ENCODE data around the gene ZNF234.

The ZNF234 gene

DNA sequence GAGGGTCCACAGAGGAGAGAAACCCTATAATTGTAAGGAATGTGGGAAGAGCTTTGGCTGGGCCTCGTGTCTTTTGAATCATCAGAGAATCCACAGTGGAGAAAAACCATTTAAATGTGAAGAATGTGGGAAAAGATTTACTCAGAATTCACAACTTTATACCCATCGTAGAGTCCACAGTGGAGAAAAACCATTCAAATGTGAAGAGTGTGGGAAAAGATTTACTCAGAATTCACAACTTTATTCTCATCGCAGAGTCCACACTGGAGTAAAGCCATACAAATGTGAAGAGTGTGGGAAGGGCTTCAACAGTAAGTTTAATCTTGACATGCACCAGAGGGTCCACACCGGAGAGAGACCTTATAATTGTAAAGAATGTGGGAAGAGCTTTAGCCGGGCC is 9.4 kb upstream of the ZNF234 start:
- Histone ChIP-seq H3K9ac (ENCODE audit: low read depth, low read length, poor library complexity, severe bottlenecking) (no peak overlapping the region), H3K4me1 (ENCODE audit: insufficient read depth, low read length, poor library complexity, severe bottlenecking) (no peaks in the 10 kb centered on the region), H3K27me3 (ENCODE audit: insufficient read depth, low read length, poor library complexity, severe bottlenecking) (no peaks in the 10 kb centered on the region), H3K36me3 (ENCODE audit: insufficient read depth, low read length) (peaks cover 23% of the 10 kb centered on the region; the same call in 1 of the 2 replicates), H4K20me1 (ENCODE audit: insufficient read depth, low read length, poor library complexity, severe bottlenecking) (no peaks in the 10 kb centered on the region), H3K4me3 (ENCODE audit: low read length, poor library complexity, severe bottlenecking) (no peak overlapping the region), H3K9me3 (ENCODE audit: insufficient read depth, low read depth, low read length) (no peaks in the 10 kb centered on the region), H2AFZ (ENCODE audit: low read length) (no peak overlapping the region), H3F3A (ENCODE audit: low read depth) (no peaks in the 10 kb centered on the region), H3K9me2 (replicated peaks; ENCODE audit: low read depth, low read length) (no peaks in the 10 kb centered on the region), H3K4me2 (ENCODE audit: low read depth, low read length, poor library complexity, severe bottlenecking) (no peak overlapping the region), H3K79me2 (ENCODE audit: insufficient read depth, low read length) (no peaks in the 10 kb centered on the region)
- TF ChIP-seq, protein P1, sequence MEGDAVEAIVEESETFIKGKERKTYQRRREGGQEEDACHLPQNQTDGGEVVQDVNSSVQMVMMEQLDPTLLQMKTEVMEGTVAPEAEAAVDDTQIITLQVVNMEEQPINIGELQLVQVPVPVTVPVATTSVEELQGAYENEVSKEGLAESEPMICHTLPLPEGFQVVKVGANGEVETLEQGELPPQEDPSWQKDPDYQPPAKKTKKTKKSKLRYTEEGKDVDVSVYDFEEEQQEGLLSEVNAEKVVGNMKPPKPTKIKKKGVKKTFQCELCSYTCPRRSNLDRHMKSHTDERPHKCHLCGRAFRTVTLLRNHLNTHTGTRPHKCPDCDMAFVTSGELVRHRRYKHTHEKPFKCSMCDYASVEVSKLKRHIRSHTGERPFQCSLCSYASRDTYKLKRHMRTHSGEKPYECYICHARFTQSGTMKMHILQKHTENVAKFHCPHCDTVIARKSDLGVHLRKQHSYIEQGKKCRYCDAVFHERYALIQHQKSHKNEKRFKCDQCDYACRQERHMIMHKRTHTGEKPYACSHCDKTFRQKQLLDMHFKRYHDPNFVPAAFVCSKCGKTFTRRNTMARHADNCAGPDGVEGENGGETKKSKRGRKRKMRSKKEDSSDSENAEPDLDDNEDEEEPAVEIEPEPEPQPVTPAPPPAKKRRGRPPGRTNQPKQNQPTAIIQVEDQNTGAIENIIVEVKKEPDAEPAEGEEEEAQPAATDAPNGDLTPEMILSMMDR (conservative IDR thresholded peaks at IDR 0.05; ENCODE audit: low read length) = no peak
- TF ChIP-seq EZH2phosphoT487 (IDR thresholded peaks at IDR 0.05; ENCODE audit: borderline replicate concordance) = no peak

DNA sequence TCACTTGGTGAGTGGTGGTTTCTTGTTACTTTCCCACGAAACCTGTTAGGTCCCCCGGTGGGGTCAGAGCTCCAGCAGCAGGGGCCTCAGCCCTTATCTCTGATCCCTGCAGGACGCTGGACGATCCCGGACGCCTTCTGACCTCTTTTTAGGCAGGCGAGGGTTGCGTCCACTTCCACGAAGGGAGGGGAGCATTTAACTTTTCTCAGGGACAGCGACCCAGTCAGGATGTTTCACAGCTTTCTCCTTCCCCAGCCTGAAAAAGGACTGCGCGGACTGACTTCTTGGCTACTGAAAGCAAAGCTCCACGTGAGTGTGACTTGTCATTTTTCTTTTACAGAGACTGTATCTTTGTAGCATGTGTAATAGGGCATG is 692 bp downstream of the ZNF234 start:
- no peak for TF ChIP-seq EZH2phosphoT487 (IDR thresholded peaks at IDR 0.05; ENCODE audit: borderline replicate concordance)
- TF ChIP-seq, protein P1 (conservative IDR thresholded peaks at IDR 0.05; ENCODE audit: low read length) = no peak
- Histone ChIP-seq H3K9ac (ENCODE audit: low read depth, low read length, poor library complexity, severe bottlenecking) (peak overlapping the region; percentile 71), H3K9me3 (ENCODE audit: insufficient read depth, low read depth, low read length) (no peaks in the 10 kb centered on the region), H3K27me3 (ENCODE audit: insufficient read depth, low read length, poor library complexity, severe bottlenecking) (no peaks in the 10 kb centered on the region), H3K4me1 (ENCODE audit: insufficient read depth, low read length, poor library complexity, severe bottlenecking) (peaks cover 16% of the 10 kb centered on the region), H3K4me3 (ENCODE audit: low read length, poor library complexity, severe bottlenecking) (peak overlapping the region; percentile 90), H2AFZ (ENCODE audit: low read length) (peak overlapping the region; percentile 98), H3F3A (ENCODE audit: low read depth) (no peaks in the 10 kb centered on the region), H3K79me2 (ENCODE audit: insufficient read depth, low read length) (peaks cover 12% of the 10 kb centered on the region), H4K20me1 (ENCODE audit: insufficient read depth, low read length, poor library complexity, severe bottlenecking) (no peaks in the 10 kb centered on the region), H3K9me2 (replicated peaks; ENCODE audit: low read depth, low read length) (no peaks in the 10 kb centered on the region), H3K36me3 (ENCODE audit: insufficient read depth, low read length) (no peaks in the 10 kb centered on the region), H3K4me2 (ENCODE audit: low read depth, low read length, poor library complexity, severe bottlenecking) (peak overlapping the region; percentile 99)

DNA sequence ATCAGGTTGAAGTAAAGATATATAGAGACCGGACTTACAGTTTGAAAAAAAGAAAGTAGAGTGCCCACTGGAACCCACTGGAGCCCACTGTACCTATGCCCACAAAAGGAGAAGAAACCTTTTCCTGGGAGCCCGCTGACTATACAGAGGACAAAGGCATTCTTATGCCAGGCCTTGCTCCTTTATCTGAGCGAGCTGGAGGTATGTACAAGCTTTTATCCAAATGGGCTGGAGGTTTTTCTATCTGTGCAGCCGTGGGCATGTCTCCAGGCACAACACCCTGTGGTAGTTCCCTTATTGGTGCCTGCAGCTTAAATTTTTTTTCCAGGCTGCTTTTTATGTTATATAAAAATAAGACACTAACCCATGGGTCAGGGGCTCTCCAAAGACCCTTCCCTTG is 8.4 kb downstream of the ZNF234 start:
- Histone ChIP-seq H3K79me2 (ENCODE audit: insufficient read depth, low read length) (no peaks in the 10 kb centered on the region), H3F3A (ENCODE audit: low read depth) (no peaks in the 10 kb centered on the region), H3K4me2 (ENCODE audit: low read depth, low read length, poor library complexity, severe bottlenecking) (no peak overlapping the region), H3K4me3 (ENCODE audit: low read length, poor library complexity, severe bottlenecking) (no peak overlapping the region), H3K4me1 (ENCODE audit: insufficient read depth, low read length, poor library complexity, severe bottlenecking) (no peaks in the 10 kb centered on the region), H4K20me1 (ENCODE audit: insufficient read depth, low read length, poor library complexity, severe bottlenecking) (no peaks in the 10 kb centered on the region), H3K36me3 (ENCODE audit: insufficient read depth, low read length) (peaks cover 18% of the 10 kb centered on the region; the same call in 1 of the 2 replicates), H3K9me3 (ENCODE audit: insufficient read depth, low read depth, low read length) (no peaks in the 10 kb centered on the region), H3K9ac (ENCODE audit: low read depth, low read length, poor library complexity, severe bottlenecking) (no peak overlapping the region), H3K27me3 (ENCODE audit: insufficient read depth, low read length, poor library complexity, severe bottlenecking) (no peaks in the 10 kb centered on the region), H2AFZ (ENCODE audit: low read length) (no peak overlapping the region), H3K9me2 (replicated peaks; ENCODE audit: low read depth, low read length) (no peaks in the 10 kb centered on the region)
- TF ChIP-seq, protein P1 (conservative IDR thresholded peaks at IDR 0.05; ENCODE audit: low read length) = no peak
- TF ChIP-seq EZH2phosphoT487 (IDR thresholded peaks at IDR 0.05; ENCODE audit: borderline replicate concordance) = no peak
